ENCODE data around the gene GPC6. TPM values are rescaled to one million over a fixed set of nuclear protein-coding genes. Genes with fewer than 3 reads are reported as not detected.

Gene GPC6
- total RNA-seq, 1 experiment from 2014 or later, result 0.22 TPM

GRCh38 chr13:94323764-94324758, 1097.5 kb downstream of the GPC6 start:
- H3K4me1 ChIP-seq (ENCODE audit: control insufficient read depth in 1 of 2, insufficient read depth in 2 of 2, low read length in 2 of 2), result no peaks in the 10 kb centered on the region
- no peaks in the 10 kb centered on the region for H3K27me3 ChIP-seq (ENCODE audit: insufficient read depth, low read length)
- BruUV-seq (replicated peaks), result no TSS peak
- TF ChIP-seq ZFX (IDR thresholded peaks at IDR 0.05) (no peak), JUND (IDR thresholded peaks at IDR 0.05) (no peak), RAD21 (IDR thresholded peaks at IDR 0.05; ENCODE audit: low read depth) (no peak), EZH2 (IDR thresholded peaks at IDR 0.05) (no peak), SIN3A (IDR thresholded peaks at IDR 0.05; ENCODE audit: low read depth) (no peak), ELF1 (IDR thresholded peaks at IDR 0.05; ENCODE audit: borderline replicate concordance, low read depth) (no peak), TCF7L2 (IDR thresholded peaks at IDR 0.05; ENCODE audit: borderline replicate concordance, extremely low read depth, insufficient read depth, insufficient read length) (no peak), SRF (IDR thresholded peaks at IDR 0.05; ENCODE audit: low read depth) (no peak), YY1 (IDR thresholded peaks at IDR 0.05; ENCODE audit: extremely low read depth, insufficient replicate concordance, low read depth, low read length) (no peak), CBX3 (IDR thresholded peaks at IDR 0.05; ENCODE audit: low read depth) (no peak), CEBPB (IDR thresholded peaks at IDR 0.05; ENCODE audit: low read depth) (no peak), POLR2AphosphoS5 (IDR thresholded peaks at IDR 0.05; ENCODE audit: low read depth, low read length) (no peak), EGR1 (IDR thresholded peaks at IDR 0.05; ENCODE audit: low read depth) (no peak)
- TF ChIP-seq, protein P1, sequence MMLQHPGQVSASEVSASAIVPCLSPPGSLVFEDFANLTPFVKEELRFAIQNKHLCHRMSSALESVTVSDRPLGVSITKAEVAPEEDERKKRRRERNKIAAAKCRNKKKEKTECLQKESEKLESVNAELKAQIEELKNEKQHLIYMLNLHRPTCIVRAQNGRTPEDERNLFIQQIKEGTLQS (IDR thresholded peaks at IDR 0.05), result no peak
- TF ChIP-seq, protein P2, sequence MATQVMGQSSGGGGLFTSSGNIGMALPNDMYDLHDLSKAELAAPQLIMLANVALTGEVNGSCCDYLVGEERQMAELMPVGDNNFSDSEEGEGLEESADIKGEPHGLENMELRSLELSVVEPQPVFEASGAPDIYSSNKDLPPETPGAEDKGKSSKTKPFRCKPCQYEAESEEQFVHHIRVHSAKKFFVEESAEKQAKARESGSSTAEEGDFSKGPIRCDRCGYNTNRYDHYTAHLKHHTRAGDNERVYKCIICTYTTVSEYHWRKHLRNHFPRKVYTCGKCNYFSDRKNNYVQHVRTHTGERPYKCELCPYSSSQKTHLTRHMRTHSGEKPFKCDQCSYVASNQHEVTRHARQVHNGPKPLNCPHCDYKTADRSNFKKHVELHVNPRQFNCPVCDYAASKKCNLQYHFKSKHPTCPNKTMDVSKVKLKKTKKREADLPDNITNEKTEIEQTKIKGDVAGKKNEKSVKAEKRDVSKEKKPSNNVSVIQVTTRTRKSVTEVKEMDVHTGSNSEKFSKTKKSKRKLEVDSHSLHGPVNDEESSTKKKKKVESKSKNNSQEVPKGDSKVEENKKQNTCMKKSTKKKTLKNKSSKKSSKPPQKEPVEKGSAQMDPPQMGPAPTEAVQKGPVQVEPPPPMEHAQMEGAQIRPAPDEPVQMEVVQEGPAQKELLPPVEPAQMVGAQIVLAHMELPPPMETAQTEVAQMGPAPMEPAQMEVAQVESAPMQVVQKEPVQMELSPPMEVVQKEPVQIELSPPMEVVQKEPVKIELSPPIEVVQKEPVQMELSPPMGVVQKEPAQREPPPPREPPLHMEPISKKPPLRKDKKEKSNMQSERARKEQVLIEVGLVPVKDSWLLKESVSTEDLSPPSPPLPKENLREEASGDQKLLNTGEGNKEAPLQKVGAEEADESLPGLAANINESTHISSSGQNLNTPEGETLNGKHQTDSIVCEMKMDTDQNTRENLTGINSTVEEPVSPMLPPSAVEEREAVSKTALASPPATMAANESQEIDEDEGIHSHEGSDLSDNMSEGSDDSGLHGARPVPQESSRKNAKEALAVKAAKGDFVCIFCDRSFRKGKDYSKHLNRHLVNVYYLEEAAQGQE (IDR thresholded peaks at IDR 0.05; ENCODE audit: low read depth), result no peak
- TF ChIP-seq, protein P3, sequence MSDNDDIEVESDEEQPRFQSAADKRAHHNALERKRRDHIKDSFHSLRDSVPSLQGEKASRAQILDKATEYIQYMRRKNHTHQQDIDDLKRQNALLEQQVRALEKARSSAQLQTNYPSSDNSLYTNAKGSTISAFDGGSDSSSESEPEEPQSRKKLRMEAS (IDR thresholded peaks at IDR 0.05), result no peak
- H4K20me1 ChIP-seq (ENCODE audit: insufficient read depth), result no peaks in the 10 kb centered on the region
- ChIA-PET POLR2A (no interaction called here), CTCF (no interaction called here), RAD21 (ENCODE audit: low non-redundant PET in 1 of 2, low total read pairs in 2 of 2, uncharacterized antibody in 2 of 2, unreplicated experiment in 2 of 2) (no interaction called here)
- no peaks in the 10 kb centered on the region for H3K79me2 ChIP-seq (ENCODE audit: insufficient read depth, low read length)
- no peak overlapping the region for H3K4me2 ChIP-seq (ENCODE audit: low read length)
- H3K36me3 ChIP-seq (ENCODE audit: control insufficient read depth in 1 of 2, insufficient read depth in 2 of 2, low read length in 2 of 2), result no peaks in the 10 kb centered on the region
- intact Hi-C loops (cut with micrococcal nuclease), result no loop called here
- no peaks in the 10 kb centered on the region for H3K9me2 ChIP-seq (ENCODE audit: insufficient read depth)
- no peak overlapping the region for H2AFZ ChIP-seq (ENCODE audit: low read depth, low read length, poor library complexity, severe bottlenecking)
- H3K9me3 ChIP-seq (ENCODE audit: control insufficient read depth in 1 of 2, insufficient read depth in 1 of 2, low read depth in 1 of 2, low read length in 2 of 2), result no peaks in the 10 kb centered on the region
- ATAC-seq (no peak), DNase-seq (ENCODE audit: low read depth, low spot score) (no peak)
- no peak overlapping the region for H3K27ac ChIP-seq (ENCODE audit: low read depth, low read length)
- H3K4me3 ChIP-seq (replicated peaks in 1 of 2; ENCODE audit: low read depth in 1 of 2, low read length in 2 of 2), result no peak overlapping the region
- no peak overlapping the region for H3K9ac ChIP-seq (ENCODE audit: low read length)
